PFSK-1 (cell line): ENCODE results near the gene PGGHG.

Source experiments
- FOXP2 ChIP-seq: optimal IDR thresholded peaks from 2 replicates; pipeline ENCODE3; 2011; ENCODE audit warnings: borderline replicate concordance, control low read depth, inconsistent platforms; ENCODE audit not compliant: insufficient read depth; ENCODE audit errors: extremely low read length, extremely low read depth
- POLR2AphosphoS5 ChIP-seq: IDR thresholded peaks from 2 replicates; pipeline ENCODE4 v1.6.1; 2012; ENCODE audit warnings: low read depth, mild to moderate bottlenecking, control low read depth, low read length, moderate library complexity
- SIN3A ChIP-seq: IDR thresholded peaks from 2 replicates; pipeline ENCODE4 v1.6.1; 2012; ENCODE audit warnings: mild to moderate bottlenecking, low read length, moderate library complexity, borderline replicate concordance; ENCODE audit not compliant: insufficient read depth
- TAF1 ChIP-seq: IDR thresholded peaks from 2 replicates; pipeline ENCODE4 v1.6.1; 2012; ENCODE audit warnings: low read length, control low read depth, borderline replicate concordance; ENCODE audit not compliant: insufficient read depth
- TF ChIP-seq, protein P1 (sequence below), 2 experiments: IDR thresholded peaks; 2 replicates each; pipeline versions ENCODE4 v1.6.1 to v1.8.0; 2011 to 2012; ENCODE audit warnings: low read depth in 2 of 2, low read length in 2 of 2, control low read depth in 1 of 2, inconsistent platforms in 1 of 2, mild to moderate bottlenecking in 1 of 2, moderate library complexity in 1 of 2; ENCODE audit not compliant: insufficient read depth in 1 of 2

The PGGHG gene

DNA sequence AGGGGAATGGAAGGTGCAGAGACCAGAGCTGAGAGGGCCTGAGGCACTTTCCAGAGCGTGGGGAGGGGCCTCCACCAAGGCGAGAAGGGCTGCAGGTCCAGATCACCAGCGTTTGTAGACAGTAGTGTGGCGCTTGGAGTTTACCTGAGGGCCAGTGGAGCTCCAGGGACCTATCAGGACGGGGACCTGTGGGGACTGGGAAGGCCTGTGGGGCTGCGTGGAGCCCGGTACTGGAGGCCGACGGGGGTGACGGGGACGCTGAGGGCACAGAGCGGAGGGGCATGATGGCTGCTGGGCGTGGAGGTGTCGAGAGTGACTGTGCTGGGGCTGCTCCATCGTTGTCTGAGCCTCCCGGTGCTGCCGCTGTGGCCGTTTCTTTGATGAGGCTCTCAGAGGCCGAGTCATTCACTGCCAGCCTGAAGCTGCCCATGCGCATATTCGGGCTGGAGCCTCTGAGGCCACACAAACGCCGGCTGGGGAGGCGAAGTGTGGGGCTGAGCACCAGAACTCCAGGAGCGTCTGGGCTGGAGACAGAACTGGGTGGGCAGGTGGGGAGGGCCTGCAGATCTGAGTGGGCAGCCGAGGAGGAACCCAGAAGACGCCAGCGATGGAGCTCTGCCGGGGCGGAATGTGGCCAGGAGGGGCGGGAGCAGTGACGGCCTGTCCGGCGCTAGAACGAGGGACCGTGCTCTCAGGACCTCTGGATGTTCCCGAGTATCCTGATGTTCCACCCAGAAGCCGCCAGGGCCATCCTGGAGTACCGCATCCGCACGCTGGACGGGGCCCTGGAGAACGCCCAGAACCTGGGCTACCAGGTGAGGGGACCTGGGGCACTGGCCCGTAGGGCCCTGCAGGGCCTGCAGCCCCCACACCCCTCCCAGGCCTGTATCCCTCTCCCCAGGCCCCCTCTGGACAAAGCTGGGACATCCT is 2.6 kb downstream of the PGGHG start:
- no peak for TF ChIP-seq TAF1
- no peak for TF ChIP-seq POLR2AphosphoS5
- no peak for TF ChIP-seq SIN3A
- no peak for TF ChIP-seq FOXP2

DNA sequence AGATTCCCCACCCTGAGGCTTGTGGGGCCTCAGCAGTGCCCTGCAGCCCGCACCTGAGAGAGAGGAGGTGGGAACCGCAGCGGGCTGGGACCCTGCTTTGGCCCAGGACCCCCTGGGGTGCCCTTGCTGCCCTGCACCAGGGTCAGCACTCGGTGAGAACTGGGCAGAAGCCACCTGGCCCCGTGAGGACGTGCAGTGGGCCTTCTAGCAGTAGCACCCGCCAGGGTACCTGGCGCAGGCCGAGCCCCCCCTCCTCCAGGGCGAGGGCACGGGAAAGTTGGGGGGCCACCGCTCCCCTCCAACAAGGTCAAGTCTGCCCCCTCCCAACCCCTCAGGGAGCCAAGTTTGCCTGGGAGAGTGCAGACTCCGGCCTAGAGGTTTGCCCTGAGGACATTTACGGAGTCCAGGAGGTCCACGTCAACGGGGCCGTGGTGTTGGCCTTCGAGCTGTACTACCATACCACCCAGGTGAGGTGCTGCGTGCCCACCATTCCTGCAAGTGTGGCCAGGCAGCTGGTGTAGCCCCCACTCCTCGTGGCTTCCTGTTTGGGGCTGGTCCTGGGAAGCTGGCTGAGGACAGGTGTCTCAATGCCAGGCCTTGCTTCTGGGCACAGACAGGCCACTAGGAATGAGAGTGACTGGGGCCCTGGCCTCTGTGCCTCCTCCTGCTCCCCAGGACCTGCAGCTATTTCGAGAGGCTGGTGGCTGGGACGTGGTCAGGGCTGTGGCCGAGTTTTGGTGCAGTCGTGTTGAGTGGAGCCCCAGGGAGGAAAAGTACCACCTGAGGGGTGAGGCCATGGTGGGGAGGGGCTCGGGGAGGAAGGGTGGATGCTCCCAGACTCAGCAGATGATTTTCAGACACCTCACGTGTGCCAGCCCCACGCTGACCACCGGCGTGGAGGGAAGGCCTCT is 3.5 kb downstream of the PGGHG start:
- TF ChIP-seq, protein P1, sequence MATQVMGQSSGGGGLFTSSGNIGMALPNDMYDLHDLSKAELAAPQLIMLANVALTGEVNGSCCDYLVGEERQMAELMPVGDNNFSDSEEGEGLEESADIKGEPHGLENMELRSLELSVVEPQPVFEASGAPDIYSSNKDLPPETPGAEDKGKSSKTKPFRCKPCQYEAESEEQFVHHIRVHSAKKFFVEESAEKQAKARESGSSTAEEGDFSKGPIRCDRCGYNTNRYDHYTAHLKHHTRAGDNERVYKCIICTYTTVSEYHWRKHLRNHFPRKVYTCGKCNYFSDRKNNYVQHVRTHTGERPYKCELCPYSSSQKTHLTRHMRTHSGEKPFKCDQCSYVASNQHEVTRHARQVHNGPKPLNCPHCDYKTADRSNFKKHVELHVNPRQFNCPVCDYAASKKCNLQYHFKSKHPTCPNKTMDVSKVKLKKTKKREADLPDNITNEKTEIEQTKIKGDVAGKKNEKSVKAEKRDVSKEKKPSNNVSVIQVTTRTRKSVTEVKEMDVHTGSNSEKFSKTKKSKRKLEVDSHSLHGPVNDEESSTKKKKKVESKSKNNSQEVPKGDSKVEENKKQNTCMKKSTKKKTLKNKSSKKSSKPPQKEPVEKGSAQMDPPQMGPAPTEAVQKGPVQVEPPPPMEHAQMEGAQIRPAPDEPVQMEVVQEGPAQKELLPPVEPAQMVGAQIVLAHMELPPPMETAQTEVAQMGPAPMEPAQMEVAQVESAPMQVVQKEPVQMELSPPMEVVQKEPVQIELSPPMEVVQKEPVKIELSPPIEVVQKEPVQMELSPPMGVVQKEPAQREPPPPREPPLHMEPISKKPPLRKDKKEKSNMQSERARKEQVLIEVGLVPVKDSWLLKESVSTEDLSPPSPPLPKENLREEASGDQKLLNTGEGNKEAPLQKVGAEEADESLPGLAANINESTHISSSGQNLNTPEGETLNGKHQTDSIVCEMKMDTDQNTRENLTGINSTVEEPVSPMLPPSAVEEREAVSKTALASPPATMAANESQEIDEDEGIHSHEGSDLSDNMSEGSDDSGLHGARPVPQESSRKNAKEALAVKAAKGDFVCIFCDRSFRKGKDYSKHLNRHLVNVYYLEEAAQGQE (IDR thresholded peaks at IDR 0.05; ENCODE audit: insufficient read depth in 1 of 2, low read depth in 2 of 2, low read length in 2 of 2), result no peak
- TF ChIP-seq SIN3A (no peak), POLR2AphosphoS5 (no peak), TAF1 (no peak), FOXP2 (no peak)

DNA sequence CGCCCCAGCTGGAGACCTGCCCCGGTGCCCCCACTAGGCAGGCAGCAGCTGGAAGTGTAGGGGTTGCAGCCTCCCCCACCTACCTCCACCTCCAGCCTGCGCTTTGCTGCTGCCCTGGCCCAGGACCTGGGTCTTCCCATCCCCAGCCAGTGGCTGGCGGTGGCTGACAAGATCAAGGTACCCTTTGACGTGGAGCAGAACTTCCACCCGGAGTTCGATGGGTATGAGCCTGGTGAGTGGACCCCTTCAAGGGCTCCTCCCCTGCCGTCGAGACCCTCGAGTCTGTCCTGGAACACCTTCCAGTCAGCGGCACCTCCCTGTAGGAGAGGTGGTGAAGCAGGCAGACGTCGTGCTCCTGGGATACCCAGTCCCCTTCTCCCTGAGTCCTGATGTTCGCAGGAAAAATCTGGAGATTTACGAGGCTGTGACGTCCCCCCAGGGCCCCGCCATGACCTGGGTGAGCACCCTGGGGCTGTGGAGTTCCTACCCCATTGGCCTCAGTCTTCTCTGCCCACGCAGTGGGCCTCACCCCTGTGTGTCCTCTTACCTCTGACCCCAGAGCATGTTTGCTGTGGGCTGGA is 4.4 kb downstream of the PGGHG start:
- no peak for TF ChIP-seq TAF1
- TF ChIP-seq, protein P1 (IDR thresholded peaks at IDR 0.05; ENCODE audit: insufficient read depth in 1 of 2, low read depth in 2 of 2, low read length in 2 of 2), result no peak
- no peak for TF ChIP-seq POLR2AphosphoS5
- no peak for TF ChIP-seq FOXP2
- TF ChIP-seq SIN3A, result no peak

DNA sequence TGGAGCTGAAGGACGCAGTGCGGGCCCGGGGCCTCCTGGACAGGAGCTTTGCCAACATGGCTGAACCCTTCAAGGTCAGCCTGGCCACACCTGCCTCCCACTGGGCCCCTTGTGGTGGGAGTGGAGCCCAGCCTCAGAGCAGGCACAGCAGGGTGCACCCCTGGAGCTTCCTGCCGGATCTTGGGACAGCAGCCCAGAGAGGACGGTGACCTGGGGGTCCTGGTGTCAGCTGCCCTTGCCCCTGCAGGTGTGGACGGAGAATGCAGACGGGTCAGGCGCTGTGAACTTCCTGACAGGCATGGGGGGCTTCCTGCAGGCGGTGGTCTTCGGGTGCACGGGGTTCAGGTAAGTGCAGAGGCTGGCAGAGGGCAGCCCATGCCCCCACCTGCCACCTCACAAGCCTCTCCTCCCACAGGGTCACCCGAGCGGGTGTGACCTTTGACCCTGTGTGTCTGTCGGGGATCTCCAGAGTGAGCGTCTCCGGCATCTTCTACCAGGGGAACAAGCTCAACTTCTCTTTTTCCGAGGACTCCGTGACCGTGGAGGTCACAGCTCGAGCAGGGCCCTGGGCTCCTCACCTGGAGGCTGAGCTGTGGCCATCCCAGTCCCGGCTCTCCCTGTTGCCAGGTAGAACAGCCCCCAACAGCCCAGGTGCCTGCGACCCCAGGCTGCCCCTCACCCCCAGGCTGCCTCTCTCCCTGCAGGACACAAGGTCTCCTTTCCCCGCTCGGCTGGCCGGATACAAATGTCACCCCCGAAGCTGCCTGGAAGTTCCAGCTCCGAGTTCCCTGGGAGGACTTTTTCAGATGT is 5.1 kb downstream of the PGGHG start:
- TF ChIP-seq SIN3A (no peak), FOXP2 (no peak), TAF1 (no peak), POLR2AphosphoS5 (no peak)
- TF ChIP-seq, protein P1 (IDR thresholded peaks at IDR 0.05; ENCODE audit: insufficient read depth in 1 of 2, low read depth in 2 of 2, low read length in 2 of 2), result no peak
